Measurements from ENCODE around the gene EIF3L.

DNA sequence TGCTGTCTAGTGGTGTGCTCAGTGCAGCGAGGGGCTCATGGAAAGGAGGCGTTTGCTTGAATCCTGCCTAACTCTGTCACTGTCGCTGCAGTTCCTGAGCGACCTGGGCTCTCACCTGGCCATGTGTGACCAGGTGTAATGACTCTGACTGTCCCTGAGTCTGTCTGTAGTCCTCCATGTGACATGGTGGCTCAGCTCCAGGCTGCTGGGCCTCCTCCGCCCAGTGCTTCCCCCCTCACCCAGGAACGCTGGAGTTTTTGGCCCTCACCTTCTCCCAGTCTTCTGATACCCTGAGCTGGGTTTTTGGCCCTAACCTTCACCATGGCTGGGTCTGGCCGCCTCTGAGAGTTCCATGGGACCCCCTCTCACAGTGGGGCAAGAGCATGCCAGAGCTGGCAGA lies 77.1 kb downstream of the EIF3L start:
- TF ChIP-seq CTCF (IDR thresholded peaks at IDR 0.05; ENCODE audit: borderline replicate concordance, extremely low read depth, low read length, poor library complexity, severe bottlenecking) (no peak), EZH2 (IDR thresholded peaks at IDR 0.05; ENCODE audit: borderline replicate concordance, low read depth, low read length, severe bottlenecking) (no peak)

Data from DND-41 (cell line).